CD4-positive, alpha-beta T cell treated with Interleukin-15 for 1 hour (primary cell): ENCODE measurements around the gene APOB.

ENCODE experiments used
- DNase-seq: peaks from one replicate; pipeline ENCODE4 v3.0.0-alpha.2; 2020

APOB gene

DNA sequence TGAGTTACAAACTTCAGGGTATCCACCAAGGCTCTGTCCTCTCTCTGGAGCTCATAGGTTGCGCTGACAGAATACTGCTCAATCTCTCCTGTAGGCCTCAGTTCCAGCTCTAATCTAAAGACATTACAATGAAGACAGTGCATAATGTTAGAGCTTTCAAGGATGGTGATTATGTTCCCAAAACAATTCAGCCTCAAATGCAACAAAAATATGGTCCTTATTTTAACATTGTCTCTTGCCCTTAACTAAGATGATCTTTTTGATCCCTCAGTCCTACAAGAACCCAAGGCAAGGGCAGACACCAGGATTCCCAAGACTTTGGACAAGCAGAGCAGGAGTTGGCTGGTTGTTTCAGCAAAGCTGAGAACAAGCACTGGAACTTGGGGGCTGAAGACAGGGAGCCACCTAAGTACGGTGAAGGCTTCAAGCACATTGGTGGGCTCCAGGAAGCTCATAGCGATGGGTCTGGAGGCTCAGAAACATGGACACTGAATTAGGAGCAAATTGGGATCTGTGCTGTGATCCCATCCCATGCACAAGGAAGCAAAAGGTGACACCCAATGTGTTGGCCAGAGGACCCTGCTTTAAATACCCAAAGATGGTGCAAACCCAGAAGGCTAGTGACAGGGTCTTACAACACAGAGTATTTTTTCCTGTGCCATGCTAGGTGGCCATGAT lies 24.7 kb downstream of the APOB start:
- DNase-seq = no peak

DNA sequence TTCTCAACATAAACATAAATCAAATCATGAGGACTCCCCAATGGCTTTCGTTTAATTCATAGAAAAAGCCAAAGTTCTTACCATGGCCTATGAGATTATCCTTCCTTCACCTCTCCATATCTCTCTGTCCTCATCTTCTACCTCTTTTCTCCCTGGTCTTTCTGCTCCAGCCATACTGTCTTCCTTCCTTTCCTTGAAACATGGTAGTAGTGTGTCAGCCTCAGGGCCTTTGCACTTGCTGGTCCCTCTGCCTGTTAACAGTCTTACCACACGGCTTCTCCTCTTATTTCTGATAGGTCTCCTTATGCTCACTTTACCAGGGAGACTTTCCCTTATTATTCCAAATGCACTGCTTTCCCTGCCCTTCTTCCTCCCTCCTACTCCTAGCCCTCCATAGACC lies 25.6 kb downstream of the APOB start:
- DNase-seq = no peak

DNA sequence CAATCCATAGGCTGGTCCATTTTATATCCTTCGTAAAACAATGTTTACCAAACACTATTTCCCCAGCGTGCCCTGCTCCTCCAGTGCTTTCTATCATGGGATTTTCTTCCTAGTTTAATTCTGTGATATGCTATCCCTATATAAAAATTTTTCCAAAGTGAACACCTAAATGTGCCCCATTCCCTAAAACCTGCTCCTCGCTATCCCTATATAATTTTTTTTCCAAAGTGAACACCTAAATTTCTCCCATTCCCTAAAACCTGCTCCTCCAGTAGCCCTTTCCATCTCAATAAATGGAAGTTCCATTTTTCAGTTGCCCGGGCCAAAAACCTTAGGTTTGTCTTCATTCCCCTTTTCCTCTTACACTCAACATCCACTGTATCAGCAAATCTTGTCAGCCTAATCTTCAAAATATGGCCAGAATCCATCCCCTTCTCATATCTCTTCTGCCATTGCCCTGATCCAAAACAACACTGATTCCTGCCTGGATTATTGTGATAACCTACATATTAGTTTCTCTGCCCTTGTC lies 26.1 kb downstream of the APOB start:
- DNase-seq = no peak

DNA sequence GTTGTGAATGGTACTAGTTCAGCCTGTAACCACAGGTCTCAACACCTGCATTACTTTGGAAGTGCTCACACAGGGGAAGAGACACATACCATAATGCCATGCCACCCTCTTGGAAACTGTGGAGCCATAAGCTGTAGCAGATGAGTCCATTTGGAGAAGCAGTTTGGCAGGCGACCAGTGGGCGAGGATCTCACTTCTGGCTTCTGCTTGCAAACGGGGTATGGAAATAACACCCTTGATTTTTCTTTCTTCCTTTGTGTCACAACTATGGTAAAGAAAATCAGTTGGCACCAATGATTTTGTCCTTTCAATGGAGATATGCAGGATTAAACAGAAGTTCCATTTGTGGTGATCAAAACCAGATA lies 28.6 kb downstream of the APOB start:
- no peak for DNase-seq

DNA sequence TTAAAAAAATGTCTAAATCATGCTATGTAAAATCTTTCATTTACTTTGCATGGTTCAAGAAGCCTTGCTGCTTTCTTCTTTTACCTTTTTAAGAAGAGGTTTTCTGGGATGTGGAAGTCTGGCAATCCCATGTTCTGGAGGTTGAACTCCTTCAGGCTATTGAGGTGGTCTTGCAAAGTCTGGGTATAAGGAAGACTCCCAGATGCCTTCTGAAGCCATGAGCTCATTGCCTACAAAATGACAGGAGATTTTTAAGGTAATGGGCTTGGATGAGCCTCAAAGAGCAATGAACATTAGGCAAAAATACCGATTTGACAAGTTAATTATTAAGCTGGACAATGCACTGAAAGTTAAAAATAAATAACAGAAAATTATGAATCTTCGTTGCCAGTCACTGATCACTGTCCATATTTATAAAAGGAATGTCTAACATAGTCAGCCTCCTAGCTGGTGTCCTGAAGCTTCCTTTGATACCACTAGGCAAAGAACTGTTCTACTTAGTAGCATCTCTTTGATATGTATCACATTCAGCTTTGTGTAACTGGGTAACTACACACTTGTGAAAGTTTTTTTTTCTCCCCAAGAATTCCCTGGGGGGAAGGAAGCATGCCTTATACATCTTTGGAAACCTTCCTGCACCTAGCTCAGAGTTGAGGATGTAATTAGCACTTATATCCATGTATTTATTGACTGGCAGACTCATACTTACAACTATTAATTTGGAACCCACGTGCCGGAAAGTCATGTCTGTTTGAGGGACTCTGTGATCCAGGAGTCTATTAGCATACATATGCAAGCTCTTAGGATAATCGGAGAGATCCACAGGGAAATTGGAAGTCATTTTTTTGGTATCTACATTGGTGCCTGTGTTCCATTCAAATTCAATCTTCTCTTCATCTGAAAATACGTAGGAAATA lies 29.3 kb downstream of the APOB start:
- DNase-seq = no peak

DNA sequence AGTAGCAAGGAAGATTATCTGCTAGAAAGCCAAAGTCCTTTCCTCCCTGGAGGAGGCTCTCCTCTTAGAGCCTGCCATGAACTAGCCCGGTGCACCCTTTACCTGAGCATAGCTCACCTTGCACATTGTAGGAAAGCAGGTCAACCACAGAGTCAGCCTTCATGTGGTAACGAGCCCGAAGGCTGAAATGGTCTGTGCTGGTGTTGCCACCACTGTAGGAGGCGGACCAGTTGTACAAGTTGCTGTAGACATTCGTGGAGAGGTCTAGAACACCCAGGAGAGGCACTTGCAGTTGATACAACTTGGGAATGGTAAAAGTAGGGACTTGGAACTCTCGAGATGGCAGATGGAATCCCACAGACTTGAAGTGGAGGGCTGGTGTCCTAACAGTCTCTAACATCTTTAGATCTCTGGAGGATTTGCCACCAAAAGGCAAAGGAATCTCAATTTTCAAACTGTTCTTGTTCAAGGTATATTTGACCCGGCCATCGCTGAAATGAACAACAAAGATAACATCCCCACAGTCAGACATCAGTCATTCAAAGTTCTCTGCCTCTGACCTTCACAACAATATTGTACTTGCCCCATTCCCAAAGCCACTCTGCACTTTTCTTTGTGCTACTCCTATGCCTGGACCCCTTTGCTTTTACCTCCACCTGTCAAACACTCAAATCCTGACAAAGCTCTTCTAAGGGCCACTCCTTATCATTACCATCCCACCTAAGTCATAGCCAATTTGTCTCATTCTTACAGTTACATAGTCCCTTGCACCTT lies 30.6 kb downstream of the APOB start:
- no peak for DNase-seq

DNA sequence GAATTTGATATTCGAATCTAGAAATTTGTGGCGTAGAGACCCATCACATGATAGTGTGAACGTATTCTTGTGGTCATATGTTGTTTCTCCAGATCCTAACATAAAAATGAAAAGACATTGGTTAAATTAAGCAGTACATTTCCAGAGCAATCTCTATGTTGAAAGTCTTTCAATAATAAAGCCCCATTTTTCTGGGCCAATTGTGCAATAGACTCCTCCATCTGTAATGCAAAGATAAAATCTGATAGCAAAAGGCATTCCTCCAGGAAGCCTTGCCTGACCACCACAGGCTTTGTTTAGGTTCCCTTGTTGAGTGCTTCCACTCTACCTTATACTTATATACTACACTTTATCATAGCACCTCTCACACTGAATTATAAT lies 31.3 kb downstream of the APOB start:
- DNase-seq = no peak

DNA sequence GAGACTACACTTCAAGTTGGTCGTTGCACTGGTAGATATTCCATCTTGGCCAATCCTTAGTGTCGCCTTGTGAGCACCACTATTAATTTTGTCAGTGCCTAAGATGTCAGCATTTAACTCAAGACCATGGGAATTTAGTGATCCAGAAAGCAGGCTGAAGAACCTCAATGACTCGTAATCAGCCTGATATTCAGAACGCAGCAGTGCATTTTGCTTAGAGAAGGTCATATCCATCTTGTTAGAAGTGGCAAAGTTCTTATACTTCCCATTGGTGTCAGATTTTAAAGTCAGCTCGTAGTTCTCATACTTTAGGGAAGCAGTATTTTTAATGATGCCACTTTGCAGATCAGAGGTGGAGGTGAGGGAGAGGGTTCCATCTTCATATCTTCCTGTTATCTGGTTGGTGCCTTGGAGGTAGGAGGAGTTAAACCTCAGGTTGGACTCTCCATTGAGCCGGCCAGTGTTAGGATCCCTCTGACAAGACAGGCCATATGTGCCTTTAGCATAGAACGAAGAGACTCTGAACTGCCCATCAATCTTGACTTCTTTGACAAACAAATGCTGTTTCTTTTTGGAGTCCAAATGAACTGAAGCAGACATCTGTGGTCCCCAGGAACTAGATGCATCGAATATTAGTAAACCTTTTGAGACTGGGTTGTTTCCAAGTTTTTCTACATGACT lies 31.9 kb downstream of the APOB start:
- no peak for DNase-seq

DNA sequence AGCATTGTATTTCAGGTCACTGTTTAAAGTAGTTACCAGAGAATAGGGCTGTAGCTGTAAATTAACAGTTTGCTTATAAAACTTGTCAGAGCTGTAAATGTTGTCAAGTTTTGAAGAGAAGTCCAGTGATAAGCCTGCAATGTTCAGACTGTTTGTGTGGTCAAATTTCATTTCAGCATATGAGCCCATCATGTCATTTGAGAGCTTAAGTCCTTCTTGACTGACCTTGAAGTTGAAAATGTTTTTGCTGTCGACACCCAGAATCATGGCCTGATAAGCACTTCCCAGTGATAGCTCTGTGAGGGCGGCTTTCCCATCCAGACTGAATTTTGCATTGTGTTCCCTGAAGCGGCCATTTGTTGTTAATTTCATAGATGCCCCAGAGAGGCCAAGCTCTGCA lies 32.4 kb downstream of the APOB start:
- no peak for DNase-seq

DNA sequence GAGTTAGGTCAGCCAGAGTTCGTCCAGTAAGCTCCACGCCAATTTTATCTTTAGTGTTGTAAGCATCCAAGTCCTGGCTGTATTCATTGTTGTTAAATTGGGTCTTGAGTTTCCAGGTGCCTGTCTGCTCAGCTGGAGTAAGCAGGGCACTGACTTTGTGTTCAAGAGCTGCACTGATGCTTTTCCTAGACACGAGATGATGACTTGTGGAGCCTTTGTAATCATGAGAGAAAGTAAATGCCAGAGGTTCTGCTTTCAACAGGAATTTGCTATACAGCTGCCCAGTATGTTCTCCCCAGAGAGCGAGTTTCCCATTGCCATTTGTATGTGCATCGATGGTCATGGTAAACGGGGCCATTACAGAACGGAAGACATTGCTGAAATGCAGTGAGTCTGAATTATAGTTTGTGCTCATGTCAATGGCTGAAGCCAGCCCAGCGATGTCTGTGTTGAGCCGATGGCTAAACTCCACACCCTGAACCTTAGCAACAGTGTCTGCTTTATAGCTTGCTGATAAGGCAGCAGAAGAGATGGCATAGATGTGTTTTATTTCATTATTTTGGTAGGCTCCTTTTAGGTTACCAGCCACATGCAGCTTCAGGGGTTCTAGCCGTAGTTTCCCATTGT lies 32.9 kb downstream of the APOB start:
- no peak for DNase-seq

DNA sequence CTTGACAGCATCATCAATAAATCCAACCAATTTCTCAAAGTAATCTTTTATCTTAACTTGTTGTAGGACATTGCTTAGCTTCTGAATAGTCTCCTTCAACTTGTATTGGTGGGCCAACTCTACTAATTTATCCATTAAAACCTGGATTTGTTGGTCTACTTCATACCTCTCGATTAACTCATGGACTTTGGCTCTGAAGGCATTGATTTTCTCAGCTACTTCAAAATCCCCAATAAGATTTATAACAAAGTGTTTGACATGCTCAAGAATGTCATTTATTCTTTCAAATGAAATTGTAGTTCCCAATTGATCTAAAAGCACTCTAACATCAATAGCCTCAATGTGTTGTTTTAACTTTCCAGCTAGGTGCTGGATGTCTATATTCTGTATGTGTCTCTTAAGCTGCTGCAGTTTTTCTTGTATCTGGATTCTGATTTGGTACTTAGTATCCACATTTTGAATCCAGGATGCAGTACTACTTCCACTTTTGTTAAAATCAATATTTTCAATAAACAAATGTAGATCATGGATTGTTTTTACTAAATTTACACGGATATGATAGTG lies 34.1 kb downstream of the APOB start:
- DNase-seq = no peak

DNA sequence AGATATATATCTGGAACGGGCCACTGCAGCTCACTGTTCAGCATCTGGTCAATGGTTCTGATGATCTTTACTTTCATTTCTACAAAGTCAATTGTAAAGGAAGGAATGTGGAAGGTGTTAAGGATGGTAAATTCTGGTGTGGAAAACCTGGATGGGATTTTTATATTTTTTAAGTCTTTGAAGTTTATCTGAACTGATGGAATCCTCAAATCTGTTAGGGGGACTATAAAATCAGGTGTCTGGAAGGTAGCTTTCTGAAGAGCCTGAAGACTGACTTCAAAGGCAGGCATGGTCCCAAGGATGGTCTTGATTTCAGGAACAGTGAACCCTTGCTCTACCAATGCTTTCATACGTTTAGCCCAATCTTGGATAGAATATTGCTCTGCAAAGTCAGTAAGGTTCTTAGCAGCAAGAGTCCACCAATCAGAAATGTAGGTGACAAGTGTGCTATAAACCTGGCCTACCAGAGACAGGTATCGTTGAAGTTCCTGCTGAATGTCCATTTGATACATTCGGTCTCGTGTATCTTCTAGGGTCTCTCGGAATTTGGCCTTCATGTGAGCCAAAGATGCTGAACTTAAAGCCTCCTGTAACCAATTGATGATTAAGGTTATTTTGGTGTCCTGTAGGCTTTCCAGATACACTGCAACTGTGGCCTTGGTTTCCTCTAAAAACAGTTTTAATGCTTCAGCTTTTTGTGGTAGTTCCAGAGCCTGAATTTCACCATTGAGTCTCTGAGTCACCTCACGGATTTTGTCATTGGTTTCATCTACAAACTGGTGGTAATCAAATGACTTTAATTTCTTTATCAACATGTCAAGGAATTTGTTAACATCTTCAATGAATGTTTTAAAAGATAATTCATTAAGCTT lies 34.8 kb downstream of the APOB start:
- no peak for DNase-seq

DNA sequence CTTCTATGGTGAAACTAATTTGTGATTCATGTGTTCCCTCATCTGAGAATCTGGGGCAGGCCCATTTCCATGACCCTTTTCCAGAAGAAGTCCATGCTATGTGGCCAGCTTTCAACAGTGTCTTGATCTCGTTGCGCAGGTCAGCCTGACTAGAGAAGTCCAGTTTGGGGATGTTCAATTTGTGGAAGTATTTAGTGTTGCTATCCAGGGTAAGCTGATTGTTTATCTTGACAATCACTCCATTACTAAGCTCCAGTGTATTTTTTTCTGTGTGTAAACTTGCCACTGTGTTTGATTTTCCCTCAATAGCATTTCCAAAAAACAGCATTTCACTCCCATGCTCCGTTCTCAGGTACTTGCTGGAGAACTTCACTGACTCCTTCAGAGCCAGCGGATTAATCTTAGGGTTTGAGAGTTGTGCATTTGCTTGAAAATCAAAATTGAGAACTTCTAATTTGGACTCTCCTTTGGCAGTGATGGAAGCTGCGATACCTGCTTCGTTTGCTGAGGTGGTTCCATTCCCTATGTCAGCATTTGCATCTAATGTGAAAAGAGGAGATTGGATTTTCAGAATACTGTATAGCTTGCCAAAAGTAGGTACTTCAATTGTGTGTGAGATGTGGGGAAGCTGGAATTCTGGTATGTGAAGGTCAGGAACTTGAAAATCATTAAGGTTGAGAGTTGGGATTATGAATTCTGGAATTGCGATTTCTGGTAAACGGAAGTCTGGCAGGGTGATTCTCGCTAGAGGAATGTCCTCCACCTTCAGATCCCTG lies 35.7 kb downstream of the APOB start:
- no peak for DNase-seq

DNA sequence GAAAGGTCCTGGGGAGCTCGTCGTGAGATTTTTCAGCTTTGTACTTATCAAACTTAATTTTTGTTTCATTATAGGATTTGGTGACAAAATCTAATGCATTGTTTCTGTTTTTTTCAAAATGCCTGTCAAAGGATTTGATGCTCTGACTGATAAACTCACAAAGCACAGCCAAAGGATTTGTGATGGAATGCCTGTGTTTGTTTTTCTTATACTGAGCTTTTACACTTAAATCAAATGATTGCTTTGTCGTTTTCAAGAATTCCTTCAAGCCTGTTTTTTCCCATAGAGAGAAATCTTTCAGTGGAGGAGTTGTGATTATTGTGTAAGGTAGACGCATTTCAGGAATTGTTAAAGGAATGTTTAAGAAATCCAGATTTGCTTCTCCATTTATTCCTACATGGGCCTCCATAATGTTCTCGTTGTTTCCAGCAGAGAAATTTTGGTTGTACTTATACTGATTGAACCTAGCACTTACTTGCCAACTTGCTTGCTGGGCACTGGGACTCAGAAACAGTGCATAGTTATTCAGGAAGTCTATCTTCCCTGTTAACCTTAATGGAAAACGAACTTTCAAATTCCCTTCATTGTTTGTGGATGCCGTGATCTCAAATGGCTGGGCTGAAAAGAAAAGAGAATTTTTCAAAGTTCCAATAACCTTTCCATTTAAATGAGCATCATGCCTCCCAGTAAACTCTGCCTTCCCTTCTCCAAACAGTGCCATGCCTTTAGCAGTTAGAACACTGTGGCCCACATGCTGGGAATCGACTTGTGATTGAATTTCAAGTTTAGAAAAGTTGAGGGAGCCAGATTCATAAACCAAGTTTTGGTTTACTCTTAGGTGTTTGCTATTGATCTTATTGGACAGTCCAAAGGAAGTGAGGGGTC lies 36.5 kb downstream of the APOB start:
- DNase-seq = no peak

DNA sequence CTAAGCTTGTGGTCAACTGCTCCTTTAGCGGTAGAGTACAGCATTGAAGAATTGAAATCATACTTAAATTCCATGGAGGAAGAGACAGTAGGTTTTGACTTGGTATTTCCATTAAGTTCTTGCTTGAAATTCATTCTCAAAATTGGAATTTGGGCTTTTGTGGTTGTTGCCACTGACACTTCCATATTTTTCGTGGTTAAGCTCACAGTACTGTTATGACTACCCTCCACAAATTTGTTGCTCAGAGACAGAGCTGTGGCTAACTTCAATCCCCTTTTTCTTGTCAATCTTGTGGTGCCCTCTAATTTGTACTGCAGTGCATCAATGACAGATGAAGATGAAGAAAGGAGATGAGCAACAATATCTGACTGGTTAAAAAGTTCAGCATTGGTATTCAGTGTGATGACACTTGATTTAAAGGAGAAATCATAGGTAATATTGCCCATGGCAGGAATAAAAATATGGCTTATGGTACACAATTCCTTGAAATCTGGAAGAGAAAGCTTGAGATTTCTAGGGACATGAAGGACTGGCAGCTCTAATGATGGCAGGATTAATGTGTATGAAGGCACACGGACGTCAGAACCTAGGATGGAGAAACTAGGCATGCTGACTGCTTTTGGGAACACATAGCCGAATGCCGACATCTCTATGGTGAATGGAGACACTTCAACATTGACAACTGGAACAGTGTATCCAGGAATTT lies 37.3 kb downstream of the APOB start:
- no peak for DNase-seq

DNA sequence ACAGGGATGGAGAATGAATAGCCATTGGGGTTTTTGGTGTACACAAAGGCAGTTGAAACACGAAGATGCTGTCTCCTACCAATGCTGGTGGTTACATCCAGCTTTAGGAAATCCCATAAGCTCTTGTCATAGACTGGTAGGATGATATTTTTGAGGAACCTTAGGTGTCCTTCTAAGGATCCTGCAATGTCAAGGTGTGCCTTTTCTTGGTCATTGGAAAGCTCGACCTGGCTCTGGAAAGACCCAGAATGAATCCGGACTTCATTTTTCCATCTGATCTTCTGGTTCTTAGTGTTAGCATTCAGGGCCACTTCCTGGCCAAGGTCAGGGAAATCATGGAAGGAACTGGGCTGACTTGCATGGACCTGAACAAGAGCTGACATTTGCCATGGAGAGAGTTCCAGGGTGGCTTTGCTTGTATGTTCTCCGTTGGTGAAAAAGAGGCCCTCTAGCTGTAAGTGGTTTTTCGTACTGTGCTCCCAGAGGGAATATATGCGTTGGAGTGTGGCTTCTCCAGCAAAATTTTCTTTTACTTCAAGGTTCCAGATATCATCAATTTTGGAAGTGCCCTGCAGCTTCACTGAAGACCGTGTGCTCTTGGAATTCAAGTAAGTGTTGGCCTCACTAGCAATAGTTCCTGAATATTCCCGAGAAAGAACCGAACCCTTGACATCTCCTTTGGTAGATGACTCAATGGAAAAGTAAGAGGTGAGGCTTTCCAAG lies 38.0 kb downstream of the APOB start:
- DNase-seq = no peak

DNA sequence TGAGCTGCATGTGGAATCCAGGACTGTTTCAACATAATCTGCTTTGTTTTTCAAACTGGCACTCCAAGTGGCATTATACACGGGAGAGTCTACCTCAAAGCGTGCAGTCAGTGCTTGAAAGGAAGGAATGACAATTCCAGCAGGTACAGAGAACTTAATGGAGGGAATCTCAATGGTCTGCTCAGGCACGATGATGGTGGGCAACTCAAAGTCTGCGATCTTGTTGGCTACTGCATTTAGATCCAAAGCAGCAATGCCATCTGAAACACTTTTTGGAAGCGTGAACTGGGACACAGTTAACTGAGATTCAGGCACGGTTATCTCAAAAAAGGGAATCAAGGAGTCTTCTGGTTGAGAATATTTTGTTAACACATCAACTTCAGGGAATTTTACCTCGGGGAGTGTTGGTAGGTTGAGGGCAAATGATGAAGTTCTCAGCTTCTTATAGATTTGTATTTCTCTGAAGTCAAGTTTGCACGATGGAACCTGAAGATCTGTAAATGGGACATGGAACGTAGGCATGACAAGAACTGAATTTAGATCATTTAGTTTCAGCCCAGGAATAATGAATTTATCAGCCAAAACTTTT lies 38.7 kb downstream of the APOB start:
- no peak for DNase-seq
